ENCODE measurements around the gene RUFY4. TPM values are rescaled to one million over a fixed set of nuclear protein-coding genes. Genes with fewer than 3 reads are reported as not detected.

The RUFY4 gene
- total and polyA plus RNA-seq, 2 of the 13 experiments (the other 11 are each of a cell fraction or from before 2014, with no cell fraction given), result not detected

DNA sequence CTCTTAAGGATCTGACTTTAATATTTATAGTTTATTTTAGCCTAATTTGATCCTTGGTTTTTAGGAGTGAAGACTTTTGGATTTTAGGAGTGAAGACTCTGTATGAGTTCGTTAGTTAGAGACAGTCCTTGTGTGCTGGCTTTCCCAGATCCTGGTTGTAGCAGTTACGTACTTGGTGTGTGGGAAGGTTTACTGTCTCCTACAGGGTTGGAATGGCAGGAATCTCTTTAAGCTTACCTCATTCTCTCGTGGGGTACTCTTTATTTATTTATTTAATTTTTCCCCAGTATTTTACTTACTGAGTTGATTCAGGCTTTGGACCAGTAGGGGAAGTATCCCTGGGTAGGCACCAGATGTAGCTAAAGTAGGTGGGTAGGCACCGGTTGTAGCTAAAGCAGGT is 54.9 kb downstream of the RUFY4 start (continued):
- TF ChIP-seq, protein P1, sequence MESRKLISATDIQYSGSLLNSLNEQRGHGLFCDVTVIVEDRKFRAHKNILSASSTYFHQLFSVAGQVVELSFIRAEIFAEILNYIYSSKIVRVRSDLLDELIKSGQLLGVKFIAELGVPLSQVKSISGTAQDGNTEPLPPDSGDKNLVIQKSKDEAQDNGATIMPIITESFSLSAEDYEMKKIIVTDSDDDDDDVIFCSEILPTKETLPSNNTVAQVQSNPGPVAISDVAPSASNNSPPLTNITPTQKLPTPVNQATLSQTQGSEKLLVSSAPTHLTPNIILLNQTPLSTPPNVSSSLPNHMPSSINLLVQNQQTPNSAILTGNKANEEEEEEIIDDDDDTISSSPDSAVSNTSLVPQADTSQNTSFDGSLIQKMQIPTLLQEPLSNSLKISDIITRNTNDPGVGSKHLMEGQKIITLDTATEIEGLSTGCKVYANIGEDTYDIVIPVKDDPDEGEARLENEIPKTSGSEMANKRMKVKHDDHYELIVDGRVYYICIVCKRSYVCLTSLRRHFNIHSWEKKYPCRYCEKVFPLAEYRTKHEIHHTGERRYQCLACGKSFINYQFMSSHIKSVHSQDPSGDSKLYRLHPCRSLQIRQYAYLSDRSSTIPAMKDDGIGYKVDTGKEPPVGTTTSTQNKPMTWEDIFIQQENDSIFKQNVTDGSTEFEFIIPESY (CRISPR knock-in tag; IDR thresholded peaks at IDR 0.05), result no peak
- TF ChIP-seq ZSCAN25 (CRISPR knock-in tag; IDR thresholded peaks at IDR 0.05) (no peak), AKAP8 (CRISPR knock-in tag; IDR thresholded peaks at IDR 0.05) (no peak), ZKSCAN1 (IDR thresholded peaks at IDR 0.05; ENCODE audit: low read length) (no peak), SP5 (CRISPR knock-in tag; IDR thresholded peaks at IDR 0.05; ENCODE audit: borderline replicate concordance, low read depth) (no peak), ZNF44 (CRISPR knock-in tag; IDR thresholded peaks at IDR 0.05) (no peak), STAT6 (CRISPR knock-in tag; IDR thresholded peaks at IDR 0.05; ENCODE audit: borderline replicate concordance) (no peak)
- TF ChIP-seq, protein P2, sequence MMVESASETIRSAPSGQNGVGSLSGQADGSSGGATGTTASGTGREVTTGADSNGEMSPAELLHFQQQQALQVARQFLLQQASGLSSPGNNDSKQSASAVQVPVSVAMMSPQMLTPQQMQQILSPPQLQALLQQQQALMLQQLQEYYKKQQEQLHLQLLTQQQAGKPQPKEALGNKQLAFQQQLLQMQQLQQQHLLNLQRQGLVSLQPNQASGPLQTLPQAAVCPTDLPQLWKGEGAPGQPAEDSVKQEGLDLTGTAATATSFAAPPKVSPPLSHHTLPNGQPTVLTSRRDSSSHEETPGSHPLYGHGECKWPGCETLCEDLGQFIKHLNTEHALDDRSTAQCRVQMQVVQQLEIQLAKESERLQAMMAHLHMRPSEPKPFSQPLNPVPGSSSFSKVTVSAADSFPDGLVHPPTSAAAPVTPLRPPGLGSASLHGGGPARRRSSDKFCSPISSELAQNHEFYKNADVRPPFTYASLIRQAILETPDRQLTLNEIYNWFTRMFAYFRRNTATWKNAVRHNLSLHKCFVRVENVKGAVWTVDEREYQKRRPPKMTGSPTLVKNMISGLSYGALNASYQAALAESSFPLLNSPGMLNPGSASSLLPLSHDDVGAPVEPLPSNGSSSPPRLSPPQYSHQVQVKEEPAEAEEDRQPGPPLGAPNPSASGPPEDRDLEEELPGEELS (CRISPR knock-in tag; IDR thresholded peaks at IDR 0.05), result no peak
